Peyer's patch (tissue), 4 donors: ENCODE results near the gene MTA3. TPM values are rescaled to one million over a fixed set of nuclear protein-coding genes. Genes with fewer than 3 reads are reported as not detected.
"Not testable (repeated sequence)": the region's sequence is repeated elsewhere in the genome, so short reads cannot be mapped to it uniquely, and the experiment has no call there.

ENCODE experiments used
- DNase-seq, 3 donors: peaks; one replicate each; pipeline ENCODE4 v3.0.0-alpha.2; 2017 to 2019
- H3K27ac ChIP-seq, 4 donors: fragments of 200-600 bp; sonication (generic); one replicate each; pipeline ENCODE4 v1.5.1; 2016 to 2019
- H3K27me3 ChIP-seq, 2 donors: fragments of 200-600 bp; sonication (generic); one replicate each; pipeline ENCODE4 v1.5.1; 2019
- H3K36me3 ChIP-seq, 3 donors: fragments of 200-600 bp; sonication (generic); one replicate each; pipeline ENCODE4 v1.5.1; 2016 to 2019
- H3K4me1 ChIP-seq, 4 donors: fragments of 200-600 bp; sonication (generic); one replicate each; pipeline ENCODE4 v1.5.1; 2016 to 2019
- H3K4me3 ChIP-seq, 4 donors: fragments of 200-600 bp; sonication (generic); 1 replicate in 3 of 4; 2 replicates in 1 of 4; pipeline ENCODE4 v1.5.1; 2016 to 2019; ENCODE audit warnings: mild to moderate bottlenecking in 1 of 4
- H3K9me3 ChIP-seq, 4 donors: fragments of 200-600 bp; sonication (generic); one replicate each; pipeline ENCODE4 v1.5.1; 2016 to 2019; ENCODE audit warnings: mild to moderate bottlenecking in 1 of 4
- CTCF ChIP-seq, 6 experiments: fragments of 450-650 bp in 4 of 6; fragments of 200-600 bp in 2 of 6; sonication (generic) in 1 of 6; IDR thresholded peaks; one replicate each; pipeline ENCODE4 v1.5.1; 2017 to 2019; ENCODE audit warnings: antibody characterized with exemption in 6 of 6, mild to moderate bottlenecking in 3 of 6, moderate library complexity in 1 of 6
- POLR2A ChIP-seq, 2 donors: fragments of 450-650 bp; IDR thresholded peaks; one replicate each; pipeline ENCODE4 v1.5.1; 2017; ENCODE audit warnings: antibody characterized with exemption in 2 of 2, mild to moderate bottlenecking in 2 of 2, moderate library complexity in 2 of 2
- total RNA-seq, 4 donors: library from RNA; depleted of rRNA; stranded (reverse); fragments of >200 nt; gene quantifications; one replicate each; pipeline ENCODE4 v1.1.0, GENCODE V29; 2016

MTA3 gene
- total RNA-seq, 4 donors from 2014 or later: 20.0 to 87.5 (median 34.2) TPM

GRCh38 chr2:42575458-42576064 lies 7.1 kb downstream of the MTA3 start:
- Histone ChIP-seq H3K27ac (no peak overlapping the region), H3K36me3 (peaks cover 0 to 28% (median 0%) of the 10 kb centered on the region in 3 donors), H3K9me3 (no peaks in the 10 kb centered on the region), H3K27me3 (no peaks in the 10 kb centered on the region), H3K4me1 (no peaks in the 10 kb centered on the region), H3K4me3 (no peak overlapping the region)
- no peak for DNase-seq
- no peak for TF ChIP-seq POLR2A (IDR thresholded peaks at IDR 0.05)
- no peak for TF ChIP-seq CTCF (IDR thresholded peaks at IDR 0.05)

- no peak overlapping the region for H3K27ac ChIP-seq
- H3K4me3 ChIP-seq: no peak overlapping the region
- H3K9me3 ChIP-seq: no peaks in the 10 kb centered on the region
- DNase-seq: no peak
- no peaks in the 10 kb centered on the region for H3K27me3 ChIP-seq
- no peak for TF ChIP-seq POLR2A (IDR thresholded peaks at IDR 0.05)
- H3K4me1 ChIP-seq: no peaks in the 10 kb centered on the region
- H3K36me3 ChIP-seq: peaks cover 0 to 49% (median 0%) of the 10 kb centered on the region in 3 donors
These were observed 10.2 kb downstream of the MTA3 start for GRCh38 chr2:42578621-42579020.

DNA sequence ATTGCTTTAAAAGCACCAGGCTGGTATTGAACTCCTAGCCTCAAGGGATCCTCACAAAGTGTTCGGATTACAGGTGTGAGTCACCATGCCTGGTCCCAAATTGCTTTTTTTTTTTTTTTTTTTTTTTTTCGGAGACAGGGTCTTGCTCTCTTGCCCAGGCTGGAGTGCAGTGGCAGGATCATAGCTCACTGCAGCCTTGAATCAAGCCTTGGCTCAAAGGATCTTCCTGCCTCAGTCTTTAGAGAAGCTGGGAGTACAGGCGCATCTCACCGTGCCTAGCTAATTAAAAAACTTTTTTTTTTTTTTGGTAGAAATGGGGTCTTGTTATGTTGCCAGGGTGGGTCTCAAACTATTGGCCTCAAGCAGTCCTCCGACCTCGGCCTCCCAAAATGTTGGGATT lies 12.8 kb downstream of the MTA3 start:
- Histone ChIP-seq H3K36me3 (peaks cover 0 to 36% (median 0%) of the 10 kb centered on the region in 3 donors), H3K9me3 (no peaks in the 10 kb centered on the region), H3K27me3 (no peaks in the 10 kb centered on the region), H3K4me1 (no peaks in the 10 kb centered on the region), H3K4me3 (no peak overlapping the region), H3K27ac (no peak overlapping the region)
- no peak for DNase-seq
- TF ChIP-seq CTCF (IDR thresholded peaks at IDR 0.05): no peak
- TF ChIP-seq POLR2A (IDR thresholded peaks at IDR 0.05): no peak

GRCh38 chr2:42584628-42585027 lies 16.2 kb downstream of the MTA3 start:
- not testable (repeated sequence) for H3K27me3 ChIP-seq, H3K4me1 ChIP-seq, H3K9me3 ChIP-seq, DNase-seq, H3K27ac ChIP-seq, H3K4me3 ChIP-seq
- H3K36me3 ChIP-seq: peaks cover 0 to 36% (median 0%) of the 10 kb centered on the region in 3 donors

- Histone ChIP-seq H3K4me3 (no peak overlapping the region), H3K9me3 (no peaks in the 10 kb centered on the region), H3K27ac (no peak overlapping the region), H3K4me1 (no peaks in the 10 kb centered on the region), H3K27me3 (no peaks in the 10 kb centered on the region), H3K36me3 (peaks cover 0 to 29% (median 0%) of the 10 kb centered on the region in 3 donors)
- TF ChIP-seq CTCF (IDR thresholded peaks at IDR 0.05) (no peak), POLR2A (IDR thresholded peaks at IDR 0.05) (no peak)
- no peak for DNase-seq
These were observed 17.3 kb downstream of the MTA3 start for GRCh38 chr2:42585779-42586178.

GRCh38 chr2:42587526-42588117 lies 19.2 kb downstream of the MTA3 start:
- Histone ChIP-seq H3K27me3 (no peaks in the 10 kb centered on the region), H3K9me3 (no peaks in the 10 kb centered on the region), H3K4me1 (no peaks in the 10 kb centered on the region), H3K27ac (no peak overlapping the region), H3K36me3 (peaks cover 0 to 15% (median 0%) of the 10 kb centered on the region in 3 donors), H3K4me3 (no peak overlapping the region)
- DNase-seq: no peak
- TF ChIP-seq POLR2A (IDR thresholded peaks at IDR 0.05) (no peak), CTCF (IDR thresholded peaks at IDR 0.05) (no peak)
